K562 (cell line): ENCODE measurements around the gene TARBP2. TPM values are rescaled to one million over a fixed set of nuclear protein-coding genes. Genes with fewer than 3 reads are reported as not detected.
A peak's percentile ranks its signal among the peaks of the same experiment; 100 is the strongest.

ENCODE experiments used
- CREB1 ChIP-seq, 2 experiments: sonication (generic) in 1 of 2; formaldehyde crosslinking in 1 of 2; IDR thresholded peaks; 2 replicates each; pipeline versions ENCODE4 v1.6.1 to v1.8.0; 2012 to 2022; ENCODE audit warnings: inconsistent platforms in 1 of 2, mild to moderate bottlenecking in 1 of 2, missing genetic modification reagents in 1 of 2, moderate library complexity in 1 of 2
- ETV5 ChIP-seq: sonication (generic); formaldehyde crosslinking; IDR thresholded peaks from 2 replicates; pipeline ENCODE4 v1.4.0; 2020; ENCODE audit warnings: low read depth, mild to moderate bottlenecking, missing genetic modification reagents
- GTF2F1 ChIP-seq: IDR thresholded peaks from 2 replicates; pipeline ENCODE4 v1.6.1; 2011; ENCODE audit warnings: low read depth, low read length, improper control_type of control experiment
- IRF2 ChIP-seq: sonication (generic); formaldehyde crosslinking; IDR thresholded peaks from 2 replicates; pipeline ENCODE4 v1.8.1; 2022; ENCODE audit warnings: mild to moderate bottlenecking, missing genetic modification reagents
- KLF1 ChIP-seq: fragments of 450-650 bp; IDR thresholded peaks from 2 replicates; pipeline ENCODE4 v1.6.1; 2016; ENCODE audit warnings: missing genetic modification characterization, missing compliant biosample characterization
- TGIF2 ChIP-seq: sonication (generic); formaldehyde crosslinking; IDR thresholded peaks from 2 replicates; pipeline ENCODE4 v1.8.1; 2022; ENCODE audit warnings: mild to moderate bottlenecking, missing genetic modification reagents, moderate library complexity
- ZNF133 ChIP-seq: fragments of 250-450 bp; sonication (Bioruptor Pico); IDR thresholded peaks from 2 replicates; pipeline ENCODE4 v1.4.0; 2020; ENCODE audit warnings: mild to moderate bottlenecking
- ZNF408 ChIP-seq: fragments of 250-450 bp; sonication (Bioruptor Pico); IDR thresholded peaks from 2 replicates; pipeline ENCODE4 v1.4.0; 2020; ENCODE audit warnings: low read depth, mild to moderate bottlenecking, moderate library complexity
- polyA plus RNA-seq, 8 experiments: library from polyadenylated mRNA; depleted of rRNA in 4 of 8; stranded (reverse) in 5 of 8; unstranded in 3 of 8; fragments of >200 nt; fragmentation: Nextera tagmentation in 2 of 8; fragmentation: Illumina TruSeq in 1 of 8; extraction: Ambion mirVana in 2 of 8; extraction: Trizol in 1 of 8; gene quantifications; 2 replicates each; pipeline versions ENCODE4 v1.2.1 to v1.2.3, GENCODE V29; 2011 to 2014; ENCODE audit warnings: inconsistent platforms in 1 of 8, missing spikeins in 1 of 8
- total RNA-seq, 7 experiments: library from RNA; depleted of rRNA in 6 of 7; stranded (reverse); fragments of >200 nt in 6 of 7; fragmentation: Illumina TruSeq in 2 of 7; extraction: Trizol in 2 of 7; gene quantifications; 2 replicates each; pipeline versions ENCODE4 v1.2.1 to v1.2.3, GENCODE V29; 2011 to 2021; ENCODE audit warnings: low replicate concordance in 1 of 7
- TF ChIP-seq, protein P1 (sequence below): sonication (generic); formaldehyde crosslinking; IDR thresholded peaks from 2 replicates; pipeline ENCODE4 v1.8.1; 2023; ENCODE audit warnings: mild to moderate bottlenecking, missing genetic modification reagents
- TF ChIP-seq, protein P2 (sequence below): fragments of 250-450 bp; sonication (Bioruptor Pico); IDR thresholded peaks from 2 replicates; pipeline ENCODE4 v1.8.0; 2022; ENCODE audit warnings: inconsistent platforms, mild to moderate bottlenecking, moderate library complexity, borderline replicate concordance
- TF ChIP-seq, protein P3 (sequence below): fragments of 250-450 bp; sonication (Bioruptor Pico); IDR thresholded peaks from 2 replicates; pipeline ENCODE4 v1.4.0; 2020; ENCODE audit warnings: mild to moderate bottlenecking, moderate library complexity
- TF ChIP-seq, protein P4 (sequence below): fragments of 150-350 bp; conservative IDR thresholded peaks from 2 replicates; pipeline ENCODE4 v1.6.1; 2014; ENCODE audit warnings: low read length
- TF ChIP-seq, protein P5 (sequence below), 2 experiments: fragments of 450-650 bp; IDR thresholded peaks; 2 replicates each; pipeline ENCODE4 v1.6.1; 2018; ENCODE audit warnings: mild to moderate bottlenecking in 2 of 2, low read depth in 1 of 2; ENCODE audit not compliant: partially characterized antibody in 2 of 2
- TF ChIP-seq, protein P6 (sequence below), 3 experiments: IDR thresholded peaks in 2 of 3; conservative IDR thresholded peaks in 1 of 3; 2 replicates each; pipeline ENCODE4 v1.5.1; 2011 to 2012; ENCODE audit warnings: low read length in 3 of 3, mild to moderate bottlenecking in 3 of 3, control low read depth in 2 of 3, improper control_type of control experiment in 1 of 3, inconsistent platforms in 1 of 3, low read depth in 1 of 3, mixed read lengths in 1 of 3, moderate library complexity in 1 of 3; ENCODE audit not compliant: insufficient read depth in 2 of 3

Gene TARBP2
- total and polyA plus RNA-seq, 9 of the 15 experiments (the other 6 are each of a cell fraction or from before 2014, with no cell fraction given), result 5.6 to 69.0 (median 44.6) TPM

DNA sequence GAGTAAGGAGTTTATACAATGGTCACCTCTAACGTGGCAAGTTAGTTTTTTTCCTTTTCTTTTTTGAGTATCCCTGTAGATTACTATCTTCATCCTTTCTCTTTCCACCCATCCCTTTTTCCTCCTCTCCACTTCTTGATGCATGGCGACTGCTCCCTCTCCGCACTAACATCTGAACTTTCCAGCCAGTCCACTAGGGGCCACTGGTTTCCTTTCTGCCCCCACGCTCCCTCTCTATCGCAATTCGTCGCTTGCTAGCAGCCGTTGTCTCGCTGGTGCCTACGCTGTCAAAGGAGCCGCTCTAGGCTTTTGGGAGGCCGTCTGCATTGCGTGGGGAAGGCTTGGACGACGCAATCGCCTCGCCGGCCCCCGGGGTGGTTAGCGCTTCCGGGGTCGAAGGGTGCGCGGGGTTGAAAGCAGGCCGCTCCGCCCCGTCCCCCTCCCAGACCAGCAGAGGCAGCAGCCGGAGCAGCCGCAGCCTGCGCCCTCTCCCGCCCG, 49.4 kb upstream of the TARBP2 start, which contains the start of gene PCBP2 (continued):
- TF ChIP-seq, protein P1, sequence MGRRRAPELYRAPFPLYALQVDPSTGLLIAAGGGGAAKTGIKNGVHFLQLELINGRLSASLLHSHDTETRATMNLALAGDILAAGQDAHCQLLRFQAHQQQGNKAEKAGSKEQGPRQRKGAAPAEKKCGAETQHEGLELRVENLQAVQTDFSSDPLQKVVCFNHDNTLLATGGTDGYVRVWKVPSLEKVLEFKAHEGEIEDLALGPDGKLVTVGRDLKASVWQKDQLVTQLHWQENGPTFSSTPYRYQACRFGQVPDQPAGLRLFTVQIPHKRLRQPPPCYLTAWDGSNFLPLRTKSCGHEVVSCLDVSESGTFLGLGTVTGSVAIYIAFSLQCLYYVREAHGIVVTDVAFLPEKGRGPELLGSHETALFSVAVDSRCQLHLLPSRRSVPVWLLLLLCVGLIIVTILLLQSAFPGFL, result no peak
- no peak for TF ChIP-seq IRF2 (CRISPR knock-in tag)
- no peak for TF ChIP-seq ZNF408 (CRISPR knock-in tag)
- TF ChIP-seq KLF1 (tag), result no peak
- TF ChIP-seq, protein P2, sequence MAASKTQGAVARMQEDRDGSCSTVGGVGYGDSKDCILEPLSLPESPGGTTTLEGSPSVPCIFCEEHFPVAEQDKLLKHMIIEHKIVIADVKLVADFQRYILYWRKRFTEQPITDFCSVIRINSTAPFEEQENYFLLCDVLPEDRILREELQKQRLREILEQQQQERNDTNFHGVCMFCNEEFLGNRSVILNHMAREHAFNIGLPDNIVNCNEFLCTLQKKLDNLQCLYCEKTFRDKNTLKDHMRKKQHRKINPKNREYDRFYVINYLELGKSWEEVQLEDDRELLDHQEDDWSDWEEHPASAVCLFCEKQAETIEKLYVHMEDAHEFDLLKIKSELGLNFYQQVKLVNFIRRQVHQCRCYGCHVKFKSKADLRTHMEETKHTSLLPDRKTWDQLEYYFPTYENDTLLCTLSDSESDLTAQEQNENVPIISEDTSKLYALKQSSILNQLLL (CRISPR knock-in tag), result no peak
- no peak for TF ChIP-seq ZNF133 (CRISPR knock-in tag)
- TF ChIP-seq, protein P3, sequence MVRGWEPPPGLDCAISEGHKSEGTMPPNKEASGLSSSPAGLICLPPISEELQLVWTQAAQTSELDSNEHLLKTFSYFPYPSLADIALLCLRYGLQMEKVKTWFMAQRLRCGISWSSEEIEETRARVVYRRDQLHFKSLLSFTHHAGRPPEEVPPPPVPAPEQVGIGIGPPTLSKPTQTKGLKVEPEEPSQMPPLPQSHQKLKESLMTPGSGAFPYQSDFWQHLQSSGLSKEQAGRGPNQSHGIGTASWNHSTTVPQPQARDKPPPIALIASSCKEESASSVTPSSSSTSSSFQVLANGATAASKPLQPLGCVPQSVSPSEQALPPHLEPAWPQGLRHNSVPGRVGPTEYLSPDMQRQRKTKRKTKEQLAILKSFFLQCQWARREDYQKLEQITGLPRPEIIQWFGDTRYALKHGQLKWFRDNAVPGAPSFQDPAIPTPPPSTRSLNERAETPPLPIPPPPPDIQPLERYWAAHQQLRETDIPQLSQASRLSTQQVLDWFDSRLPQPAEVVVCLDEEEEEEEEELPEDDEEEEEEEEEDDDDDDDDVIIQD, result no peak
- TF ChIP-seq TGIF2 (CRISPR knock-in tag), result no peak
- peak; percentile 20; the same call in 1 of the 2 replicates for TF ChIP-seq ETV5 (CRISPR knock-in tag)
- peak; percentile 94 for TF ChIP-seq CREB1 (IDR thresholded peaks at IDR 0.05)
- peak; percentile 95 for TF ChIP-seq CREB1 (CRISPR knock-in tag; IDR thresholded peaks at IDR 0.05)
- TF ChIP-seq, protein P4, sequence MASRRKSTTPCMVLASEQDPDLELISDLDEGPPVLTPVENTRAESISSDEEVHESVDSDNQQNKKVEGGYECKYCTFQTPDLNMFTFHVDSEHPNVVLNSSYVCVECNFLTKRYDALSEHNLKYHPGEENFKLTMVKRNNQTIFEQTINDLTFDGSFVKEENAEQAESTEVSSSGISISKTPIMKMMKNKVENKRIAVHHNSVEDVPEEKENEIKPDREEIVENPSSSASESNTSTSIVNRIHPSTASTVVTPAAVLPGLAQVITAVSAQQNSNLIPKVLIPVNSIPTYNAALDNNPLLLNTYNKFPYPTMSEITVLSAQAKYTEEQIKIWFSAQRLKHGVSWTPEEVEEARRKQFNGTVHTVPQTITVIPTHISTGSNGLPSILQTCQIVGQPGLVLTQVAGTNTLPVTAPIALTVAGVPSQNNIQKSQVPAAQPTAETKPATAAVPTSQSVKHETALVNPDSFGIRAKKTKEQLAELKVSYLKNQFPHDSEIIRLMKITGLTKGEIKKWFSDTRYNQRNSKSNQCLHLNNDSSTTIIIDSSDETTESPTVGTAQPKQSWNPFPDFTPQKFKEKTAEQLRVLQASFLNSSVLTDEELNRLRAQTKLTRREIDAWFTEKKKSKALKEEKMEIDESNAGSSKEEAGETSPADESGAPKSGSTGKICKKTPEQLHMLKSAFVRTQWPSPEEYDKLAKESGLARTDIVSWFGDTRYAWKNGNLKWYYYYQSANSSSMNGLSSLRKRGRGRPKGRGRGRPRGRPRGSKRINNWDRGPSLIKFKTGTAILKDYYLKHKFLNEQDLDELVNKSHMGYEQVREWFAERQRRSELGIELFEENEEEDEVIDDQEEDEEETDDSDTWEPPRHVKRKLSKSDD, result no peak
- TF ChIP-seq, protein P5, sequence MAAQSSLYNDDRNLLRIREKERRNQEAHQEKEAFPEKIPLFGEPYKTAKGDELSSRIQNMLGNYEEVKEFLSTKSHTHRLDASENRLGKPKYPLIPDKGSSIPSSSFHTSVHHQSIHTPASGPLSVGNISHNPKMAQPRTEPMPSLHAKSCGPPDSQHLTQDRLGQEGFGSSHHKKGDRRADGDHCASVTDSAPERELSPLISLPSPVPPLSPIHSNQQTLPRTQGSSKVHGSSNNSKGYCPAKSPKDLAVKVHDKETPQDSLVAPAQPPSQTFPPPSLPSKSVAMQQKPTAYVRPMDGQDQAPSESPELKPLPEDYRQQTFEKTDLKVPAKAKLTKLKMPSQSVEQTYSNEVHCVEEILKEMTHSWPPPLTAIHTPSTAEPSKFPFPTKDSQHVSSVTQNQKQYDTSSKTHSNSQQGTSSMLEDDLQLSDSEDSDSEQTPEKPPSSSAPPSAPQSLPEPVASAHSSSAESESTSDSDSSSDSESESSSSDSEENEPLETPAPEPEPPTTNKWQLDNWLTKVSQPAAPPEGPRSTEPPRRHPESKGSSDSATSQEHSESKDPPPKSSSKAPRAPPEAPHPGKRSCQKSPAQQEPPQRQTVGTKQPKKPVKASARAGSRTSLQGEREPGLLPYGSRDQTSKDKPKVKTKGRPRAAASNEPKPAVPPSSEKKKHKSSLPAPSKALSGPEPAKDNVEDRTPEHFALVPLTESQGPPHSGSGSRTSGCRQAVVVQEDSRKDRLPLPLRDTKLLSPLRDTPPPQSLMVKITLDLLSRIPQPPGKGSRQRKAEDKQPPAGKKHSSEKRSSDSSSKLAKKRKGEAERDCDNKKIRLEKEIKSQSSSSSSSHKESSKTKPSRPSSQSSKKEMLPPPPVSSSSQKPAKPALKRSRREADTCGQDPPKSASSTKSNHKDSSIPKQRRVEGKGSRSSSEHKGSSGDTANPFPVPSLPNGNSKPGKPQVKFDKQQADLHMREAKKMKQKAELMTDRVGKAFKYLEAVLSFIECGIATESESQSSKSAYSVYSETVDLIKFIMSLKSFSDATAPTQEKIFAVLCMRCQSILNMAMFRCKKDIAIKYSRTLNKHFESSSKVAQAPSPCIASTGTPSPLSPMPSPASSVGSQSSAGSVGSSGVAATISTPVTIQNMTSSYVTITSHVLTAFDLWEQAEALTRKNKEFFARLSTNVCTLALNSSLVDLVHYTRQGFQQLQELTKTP (IDR thresholded peaks at IDR 0.05; ENCODE audit: low read depth in 1 of 2, partially characterized antibody in 2 of 2), result peak in 1 of 2 experiments; percentile 55
- TF ChIP-seq, protein P6, sequence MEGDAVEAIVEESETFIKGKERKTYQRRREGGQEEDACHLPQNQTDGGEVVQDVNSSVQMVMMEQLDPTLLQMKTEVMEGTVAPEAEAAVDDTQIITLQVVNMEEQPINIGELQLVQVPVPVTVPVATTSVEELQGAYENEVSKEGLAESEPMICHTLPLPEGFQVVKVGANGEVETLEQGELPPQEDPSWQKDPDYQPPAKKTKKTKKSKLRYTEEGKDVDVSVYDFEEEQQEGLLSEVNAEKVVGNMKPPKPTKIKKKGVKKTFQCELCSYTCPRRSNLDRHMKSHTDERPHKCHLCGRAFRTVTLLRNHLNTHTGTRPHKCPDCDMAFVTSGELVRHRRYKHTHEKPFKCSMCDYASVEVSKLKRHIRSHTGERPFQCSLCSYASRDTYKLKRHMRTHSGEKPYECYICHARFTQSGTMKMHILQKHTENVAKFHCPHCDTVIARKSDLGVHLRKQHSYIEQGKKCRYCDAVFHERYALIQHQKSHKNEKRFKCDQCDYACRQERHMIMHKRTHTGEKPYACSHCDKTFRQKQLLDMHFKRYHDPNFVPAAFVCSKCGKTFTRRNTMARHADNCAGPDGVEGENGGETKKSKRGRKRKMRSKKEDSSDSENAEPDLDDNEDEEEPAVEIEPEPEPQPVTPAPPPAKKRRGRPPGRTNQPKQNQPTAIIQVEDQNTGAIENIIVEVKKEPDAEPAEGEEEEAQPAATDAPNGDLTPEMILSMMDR (IDR thresholded peaks at IDR 0.05 in 2 of 3, conservative IDR thresholded peaks at IDR 0.05 in 1 of 3; ENCODE audit: insufficient read depth in 2 of 3, low read depth in 1 of 3, low read length in 3 of 3), result peak; percentile 82 to 95 (median 93)
- TF ChIP-seq GTF2F1, result peak; percentile 90
